Motor neuron (in vitro differentiated cells): Measurements from ENCODE around the gene PARD3B. TPM values are rescaled to one million over a fixed set of nuclear protein-coding genes. Genes with fewer than 3 reads are reported as not detected.

ENCODE experiments used
- ATAC-seq, 8 experiments: fragments of 200-7000 bp; cut with Tn5 transposase; replicated peaks in 6 of 8; 2 replicates each; pipeline ENCODE4 v1.8.0; 2021; ENCODE audit warnings: mild to moderate bottlenecking in 8 of 8, moderate library complexity in 8 of 8
- H3K27ac ChIP-seq, 2 donors: fragments of 250-450 bp; sonication (Bioruptor Pico); 2 replicates each; pipeline ENCODE4 v1.9.0; 2021; ENCODE audit warnings: antibody characterized with exemption in 2 of 2, mild to moderate bottlenecking in 2 of 2, moderate library complexity in 1 of 2
- H3K4me1 ChIP-seq, 2 donors: fragments of 250-450 bp; sonication (Bioruptor Pico); replicated peaks in 1 of 2; 2 replicates each; pipeline ENCODE4 v1.6.1; 2021; ENCODE audit warnings: antibody characterized with exemption in 2 of 2, mild to moderate bottlenecking in 2 of 2, moderate library complexity in 1 of 2
- H3K4me3 ChIP-seq, 5 donors: fragments of 250-450 bp; sonication (Bioruptor Pico); 2 replicates each; pipeline ENCODE4 v1.9.0; 2021; ENCODE audit warnings: antibody characterized with exemption in 5 of 5, mild to moderate bottlenecking in 5 of 5, moderate library complexity in 4 of 5
- WGBS, 10 experiments: fragments of 450-650 bp; shearing (Covaris generic); methylation state at CpG; one replicate each; pipeline ENCODE4 v1.0.0; 2022; 5-methylcytosine and 5-hydroxymethylcytosine counted together
- in situ Hi-C, 9 experiments: fragments of 400-800 bp; cut with MboI; loops; one replicate each; pipeline ENCODE4 v1.15.0; 2021; ENCODE audit warnings: low sequenced_read_pairs in 9 of 9, low pct_unique_long_range_greater_than_20kb in 2 of 9; ENCODE audit not compliant: unreplicated experiment in 9 of 9
- total RNA-seq, 8 experiments: library from RNA; unstranded; fragments of 300-600 nt; gene quantifications; 2 replicates each; pipeline versions ENCODE4 v1.2.3 to v1.2.4, GENCODE V29; 2022

PARD3B gene
- total RNA-seq, result 10 to 100 TPM in 4 of 8 experiments, 1 to 10 TPM in 4; 3.1 to 24.3 (median 10.4) TPM

- Histone ChIP-seq H3K27ac (peak within 1 kb of the TSS in 1 of 2 donors; percentile 45), H3K4me1 (peaks cover 4 to 10% of the 10 kb centered on the region in 2 donors), H3K4me3 (peak within 1 kb of the TSS; percentile 51 to 92 (median 70))
- 0 to 25% (median 10%) methylated on average over 3 to 28 of the region's 82 CpGs; no CpG with 5 or more reads in 6 of the 10 experiments for WGBS, 10 experiments
- in situ Hi-C loops, result loop anchor here in 1 of 9 experiments (10.0 kb wide), 1 partner anchor 210 kb away; no protein-coding TSS in a partner anchor
- peak; percentile 88 to 94 (median 92) for ATAC-seq
These were observed at the start of gene PARD3B for GRCh38 chr2:204544961-204545860. Gene PARD3B, plus strand, starts transcription at chr2:204545475. Its CDS starts 525 bp downstream, at chr2:204546000.

- Histone ChIP-seq H3K4me1 (peaks cover 0 to 2% of the 10 kb centered on the region in 2 donors), H3K4me3 (no peak overlapping the region), H3K27ac (no peak overlapping the region)
- in situ Hi-C loops, result no loop called here
- peak in 3 of 8 experiments; percentile 48 to 69 (median 68) for ATAC-seq
- 59 to 100% (median 89%) methylated on average over 1 to 4 of the region's 4 CpGs for WGBS, 10 experiments
These were observed 48.5 kb upstream of the PARD3B start for GRCh38 chr2:204496779-204497178.

GRCh38 chr2:204497855-204498254 lies 47.4 kb upstream of the PARD3B start:
- in situ Hi-C loops, result no loop called here
- H3K4me3 ChIP-seq, result no peak overlapping the region
- no peak for ATAC-seq
- H3K27ac ChIP-seq, result no peak overlapping the region
- H3K4me1 ChIP-seq, result peaks cover 0 to 2% of the 10 kb centered on the region in 2 donors
- 88 to 100% (median 100%) methylated on average over 1 of the region's 1 CpG; no CpG with 5 or more reads in 2 of the 10 experiments for whole genome bisulfite sequencing, 10 experiments

- in situ Hi-C loops, result no loop called here
- H3K4me1 ChIP-seq, result peaks cover 0 to 2% of the 10 kb centered on the region in 2 donors
- no peak overlapping the region for H3K27ac ChIP-seq
- no peak for ATAC-seq
- 72 to 100% (median 95%) methylated on average over 2 to 3 of the region's 3 CpGs for WGBS, 10 experiments
- no peak overlapping the region for H3K4me3 ChIP-seq
These were observed 47.0 kb upstream of the PARD3B start for GRCh38 chr2:204498291-204498690.

GRCh38 chr2:204503869-204504268 lies 41.4 kb upstream of the PARD3B start:
- in situ Hi-C loops, result no loop called here
- Histone ChIP-seq H3K27ac (no peak overlapping the region), H3K4me3 (no peak overlapping the region), H3K4me1 (peaks cover 0 to 8% of the 10 kb centered on the region in 2 donors)
- ATAC-seq, result peak in 1 of 8 experiments; percentile 60
- 38 to 100% (median 83%) methylated on average over 1 to 2 of the region's 2 CpGs for WGBS, 10 experiments

- WGBS, 10 experiments, result 75 to 100% (median 96%) methylated on average over 1 to 2 of the region's 2 CpGs; no CpG with 5 or more reads in 1 of the 10 experiments
- in situ Hi-C loops, result no loop called here
These were observed 40.7 kb upstream of the PARD3B start for GRCh38 chr2:204504594-204504993.

GRCh38 chr2:204505488-204505887 lies 39.8 kb upstream of the PARD3B start:
- peaks cover 0 to 6% of the 10 kb centered on the region in 2 donors for H3K4me1 ChIP-seq
- WGBS, 10 experiments, result 50 to 100% (median 75%) methylated on average over 1 to 2 of the region's 2 CpGs; no CpG with 5 or more reads in 2 of the 10 experiments
- H3K4me3 ChIP-seq, result no peak overlapping the region
- no peak for ATAC-seq
- no peak overlapping the region for H3K27ac ChIP-seq
- in situ Hi-C loops, result no loop called here

More at GRCh38 chr2:204504594-204504993, 40.7 kb upstream of the PARD3B start:
- H3K27ac ChIP-seq, result no peak overlapping the region
- peaks cover 0 to 8% of the 10 kb centered on the region in 2 donors for H3K4me1 ChIP-seq
- H3K4me3 ChIP-seq, result no peak overlapping the region
- ATAC-seq, result no peak

- Histone ChIP-seq H3K4me3 (no peak overlapping the region), H3K27ac (no peak overlapping the region), H3K4me1 (peaks cover 0 to 6% of the 10 kb centered on the region in 2 donors)
- in situ Hi-C loops, result no loop called here
- ATAC-seq, result peak in 5 of 8 experiments; percentile 32 to 77 (median 53)
- 6 to 86% (median 77%) methylated on average over 2 to 4 of the region's 4 CpGs; no CpG with 5 or more reads in 3 of the 10 experiments for WGBS, 10 experiments
These were observed 39.3 kb upstream of the PARD3B start for GRCh38 chr2:204505946-204506345.

GRCh38 chr2:204507636-204508035 lies 37.6 kb upstream of the PARD3B start:
- no peak for ATAC-seq
- in situ Hi-C loops, result no loop called here
- Histone ChIP-seq H3K27ac (no peak overlapping the region), H3K4me3 (no peak overlapping the region), H3K4me1 (peaks cover 0 to 6% of the 10 kb centered on the region in 2 donors)
- WGBS, 10 experiments, result 20 to 100% (median 86%) methylated on average over 1 to 5 of the region's 5 CpGs; no CpG with 5 or more reads in 1 of the 10 experiments

GRCh38 chr2:204510709-204511420 lies 34.4 kb upstream of the PARD3B start:
- Histone ChIP-seq H3K27ac (no peak overlapping the region), H3K4me1 (peaks cover 0 to 19% of the 10 kb centered on the region in 2 donors), H3K4me3 (no peak overlapping the region)
- ATAC-seq, result peak in 1 of 8 experiments; percentile 35
- in situ Hi-C loops, result no loop called here
- WGBS, 10 experiments, result 69 to 98% (median 82%) methylated on average over 2 to 4 of the region's 4 CpGs; no CpG with 5 or more reads in 2 of the 10 experiments

GRCh38 chr2:204514439-204514838 lies 30.8 kb upstream of the PARD3B start:
- ATAC-seq, result no peak
- Histone ChIP-seq H3K4me1 (peaks cover 0 to 17% of the 10 kb centered on the region in 2 donors), H3K4me3 (no peak overlapping the region), H3K27ac (no peak overlapping the region)
- WGBS, 10 experiments, result 54 to 100% (median 100%) methylated on average over 1 to 2 of the region's 2 CpGs; no CpG with 5 or more reads in 3 of the 10 experiments
- in situ Hi-C loops, result no loop called here

- peak in 5 of 8 experiments; percentile 32 to 59 (median 44) for ATAC-seq
- Histone ChIP-seq H3K27ac (no peak overlapping the region), H3K4me1 (peaks cover 0 to 17% of the 10 kb centered on the region in 2 donors), H3K4me3 (no peak overlapping the region)
- 50 to 89% (median 75%) methylated on average over 2 to 3 of the region's 3 CpGs; no CpG with 5 or more reads in 2 of the 10 experiments for WGBS, 10 experiments
- in situ Hi-C loops, result no loop called here
These were observed 29.9 kb upstream of the PARD3B start for GRCh38 chr2:204515416-204515815.
